Measurements from ENCODE around the gene GPSM1. TPM values are rescaled to one million over a fixed set of nuclear protein-coding genes. Genes with fewer than 3 reads are reported as not detected.
"Not testable (repeated sequence)": the region's sequence is repeated elsewhere in the genome, so short reads cannot be mapped to it uniquely, and the experiment has no call there.

Gene GPSM1
- total RNA-seq, 1 donor from 2014 or later = 59.4 TPM

DNA sequence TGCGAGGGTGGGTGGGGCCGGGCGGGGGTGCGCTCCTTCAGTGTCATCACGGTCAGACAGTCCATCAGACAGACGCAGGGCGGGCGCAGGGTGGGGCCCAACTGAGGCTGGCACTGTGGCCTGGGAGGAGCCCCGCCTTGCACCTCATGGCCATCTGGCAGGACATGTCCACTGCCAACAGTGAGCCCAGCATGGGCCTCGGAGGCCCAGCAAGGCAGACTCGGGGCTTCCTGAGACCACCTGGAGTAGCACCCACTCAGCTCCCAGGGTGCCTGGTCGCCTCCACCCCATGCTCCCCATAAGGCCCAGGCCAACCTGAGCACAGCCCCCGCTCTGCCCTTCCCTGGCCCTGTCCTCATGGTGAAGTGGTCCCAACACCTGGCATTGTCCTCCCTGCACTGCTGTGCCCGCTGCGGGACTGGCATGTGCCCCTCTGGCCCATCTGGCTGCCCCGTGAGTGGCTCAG is 8.5 kb upstream of the GPSM1 start:
- no peak for FAIRE-seq
- H3K4me2 ChIP-seq (ENCODE audit: low read length) = no peak overlapping the region
- H2AFZ ChIP-seq (ENCODE audit: low read depth, low read length) = no peak overlapping the region
- H3K27ac Mint-ChIP-seq (ENCODE audit: unreplicated experiment) = no peak overlapping the region
- H3K9me3 ChIP-seq (ENCODE audit: insufficient read depth, low read depth, low read length) = peaks cover 17% of the 10 kb centered on the region
- H3K4me1 ChIP-seq (ENCODE audit: insufficient read depth, low read length) = no peaks in the 10 kb centered on the region
- no peak overlapping the region for H3K4me3 Mint-ChIP-seq (ENCODE audit: unreplicated experiment)
- no peak overlapping the region for H3K27ac ChIP-seq (ENCODE audit: low read depth, low read length)
- peaks cover 8% of the 10 kb centered on the region for H3K27me3 Mint-ChIP-seq (ENCODE audit: low read depth, unreplicated experiment)
- peaks cover 28% of the 10 kb centered on the region for H3K9me3 Mint-ChIP-seq (ENCODE audit: unreplicated experiment)
- TF ChIP-seq EZH2 (IDR thresholded peaks at IDR 0.05; ENCODE audit: insufficient read depth, low read length) = no peak
- H3K79me2 ChIP-seq (ENCODE audit: insufficient read depth, low read length) = no peaks in the 10 kb centered on the region
- H3K36me3 Mint-ChIP-seq (ENCODE audit: low read depth, unreplicated experiment) = peaks cover 7% of the 10 kb centered on the region
- no peak for DNase-seq (ENCODE audit: low read depth)
- H3K4me1 Mint-ChIP-seq (ENCODE audit: low read depth, unreplicated experiment) = no peaks in the 10 kb centered on the region
- H3K27me3 ChIP-seq (ENCODE audit: insufficient read depth, low read length) = no peaks in the 10 kb centered on the region
- H3K4me3 ChIP-seq (ENCODE audit: insufficient read depth, low read depth, low read length) = no peak overlapping the region
- H3K36me3 ChIP-seq (ENCODE audit: insufficient read depth, low read length) = no peaks in the 10 kb centered on the region
- H3K9ac ChIP-seq (ENCODE audit: low read length) = no peak overlapping the region
- H4K20me1 ChIP-seq (ENCODE audit: insufficient read depth, low read length) = no peaks in the 10 kb centered on the region

DNA sequence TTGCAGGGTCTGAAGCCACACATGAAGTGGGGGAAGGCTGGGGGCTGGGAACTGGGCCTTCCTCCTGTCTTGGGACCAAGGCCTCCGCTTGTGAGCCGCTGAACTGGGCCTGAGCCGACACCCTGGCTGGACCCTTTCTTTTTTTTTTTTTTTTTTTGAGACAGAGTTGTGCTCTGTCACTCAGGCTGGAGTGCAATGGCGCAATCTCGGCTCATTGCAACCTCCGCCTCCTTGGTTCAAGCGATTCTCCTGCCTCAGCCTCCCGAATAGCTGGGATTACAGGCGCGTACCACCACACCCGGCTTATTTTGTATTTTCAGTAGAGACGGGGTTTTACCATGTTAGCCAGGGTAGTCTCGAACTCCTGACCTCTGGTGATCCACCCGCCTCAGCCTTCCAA is 8.1 kb upstream of the GPSM1 start:
- H3K27me3 ChIP-seq (ENCODE audit: insufficient read depth, low read length); H3K27ac ChIP-seq (ENCODE audit: low read depth, low read length); H3K4me3 Mint-ChIP-seq (ENCODE audit: unreplicated experiment); H3K36me3 ChIP-seq (ENCODE audit: insufficient read depth, low read length); H3K9ac ChIP-seq (ENCODE audit: low read length); H4K20me1 ChIP-seq (ENCODE audit: insufficient read depth, low read length); H3K4me2 ChIP-seq (ENCODE audit: low read length); H3K36me3 Mint-ChIP-seq (ENCODE audit: low read depth, unreplicated experiment); H3K4me1 ChIP-seq (ENCODE audit: insufficient read depth, low read length); H3K4me1 Mint-ChIP-seq (ENCODE audit: low read depth, unreplicated experiment); H3K79me2 ChIP-seq (ENCODE audit: insufficient read depth, low read length); H2AFZ ChIP-seq (ENCODE audit: low read depth, low read length); H3K27me3 Mint-ChIP-seq (ENCODE audit: low read depth, unreplicated experiment); H3K27ac Mint-ChIP-seq (ENCODE audit: unreplicated experiment); DNase-seq (ENCODE audit: low read depth); FAIRE-seq; H3K4me3 ChIP-seq (ENCODE audit: insufficient read depth, low read depth, low read length): not testable (repeated sequence)
- H3K9me3 Mint-ChIP-seq (ENCODE audit: unreplicated experiment) = peaks cover 28% of the 10 kb centered on the region
- H3K9me3 ChIP-seq (ENCODE audit: insufficient read depth, low read depth, low read length) = peaks cover 17% of the 10 kb centered on the region

DNA sequence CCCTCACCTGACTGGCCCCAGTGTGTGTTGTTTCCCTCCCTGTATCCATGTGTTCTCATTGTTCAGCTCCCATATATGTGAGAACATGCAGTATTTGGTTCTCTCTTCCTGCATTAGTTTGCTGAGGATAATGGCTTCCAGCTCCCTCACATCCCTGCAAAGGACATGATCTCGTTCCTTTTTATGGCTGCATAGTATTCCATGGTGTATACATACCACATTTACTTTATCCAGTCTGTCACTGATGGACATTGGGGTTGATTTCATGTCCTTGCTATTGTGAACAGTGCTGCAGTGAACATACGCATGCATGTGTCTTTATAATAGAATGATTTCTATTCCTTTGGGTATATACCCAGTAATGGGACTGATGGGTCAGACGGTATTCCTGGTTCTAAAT is 7.4 kb upstream of the GPSM1 start:
- H3K27me3 ChIP-seq (ENCODE audit: insufficient read depth, low read length); H3K4me3 ChIP-seq (ENCODE audit: insufficient read depth, low read depth, low read length); H3K27ac Mint-ChIP-seq (ENCODE audit: unreplicated experiment); H3K9ac ChIP-seq (ENCODE audit: low read length); H2AFZ ChIP-seq (ENCODE audit: low read depth, low read length); H3K4me1 ChIP-seq (ENCODE audit: insufficient read depth, low read length); DNase-seq (ENCODE audit: low read depth); FAIRE-seq; H4K20me1 ChIP-seq (ENCODE audit: insufficient read depth, low read length); H3K4me3 Mint-ChIP-seq (ENCODE audit: unreplicated experiment); H3K27me3 Mint-ChIP-seq (ENCODE audit: low read depth, unreplicated experiment); H3K4me2 ChIP-seq (ENCODE audit: low read length); H3K27ac ChIP-seq (ENCODE audit: low read depth, low read length); H3K79me2 ChIP-seq (ENCODE audit: insufficient read depth, low read length); H3K4me1 Mint-ChIP-seq (ENCODE audit: low read depth, unreplicated experiment); H3K36me3 Mint-ChIP-seq (ENCODE audit: low read depth, unreplicated experiment); H3K36me3 ChIP-seq (ENCODE audit: insufficient read depth, low read length): not testable (repeated sequence)
- H3K9me3 ChIP-seq (ENCODE audit: insufficient read depth, low read depth, low read length) = peaks cover 12% of the 10 kb centered on the region
- H3K9me3 Mint-ChIP-seq (ENCODE audit: unreplicated experiment) = peaks cover 24% of the 10 kb centered on the region

DNA sequence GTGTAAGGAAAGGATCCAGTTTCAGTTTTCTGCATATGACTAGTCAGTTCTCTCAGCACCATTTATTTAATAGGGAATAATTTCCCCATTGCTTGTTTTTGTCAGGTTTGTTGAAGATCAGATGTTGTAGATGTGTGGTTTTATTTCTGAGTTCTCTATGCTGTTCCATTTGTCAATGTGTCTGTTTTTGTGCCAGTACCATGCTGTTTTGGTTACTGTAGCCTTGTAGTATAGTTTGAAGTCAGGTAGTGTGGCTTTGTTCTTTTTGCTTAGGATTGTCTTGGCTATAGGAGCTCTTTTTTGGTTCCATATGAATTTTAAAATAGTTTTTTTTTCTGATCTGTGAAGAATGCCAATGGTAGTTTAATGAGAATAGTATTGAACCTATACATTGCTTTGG is 6.4 kb upstream of the GPSM1 start:
- not testable (repeated sequence) for H3K27me3 Mint-ChIP-seq (ENCODE audit: low read depth, unreplicated experiment); H3K36me3 Mint-ChIP-seq (ENCODE audit: low read depth, unreplicated experiment); FAIRE-seq; H3K9ac ChIP-seq (ENCODE audit: low read length); H3K4me3 ChIP-seq (ENCODE audit: insufficient read depth, low read depth, low read length); H3K4me1 Mint-ChIP-seq (ENCODE audit: low read depth, unreplicated experiment); H3K27ac Mint-ChIP-seq (ENCODE audit: unreplicated experiment); H4K20me1 ChIP-seq (ENCODE audit: insufficient read depth, low read length); H3K4me1 ChIP-seq (ENCODE audit: insufficient read depth, low read length); H3K27me3 ChIP-seq (ENCODE audit: insufficient read depth, low read length); DNase-seq (ENCODE audit: low read depth); H3K27ac ChIP-seq (ENCODE audit: low read depth, low read length); H3K4me2 ChIP-seq (ENCODE audit: low read length); H2AFZ ChIP-seq (ENCODE audit: low read depth, low read length); H3K36me3 ChIP-seq (ENCODE audit: insufficient read depth, low read length); H3K9me3 ChIP-seq (ENCODE audit: insufficient read depth, low read depth, low read length); H3K79me2 ChIP-seq (ENCODE audit: insufficient read depth, low read length); H3K4me3 Mint-ChIP-seq (ENCODE audit: unreplicated experiment)
- peaks cover 18% of the 10 kb centered on the region for H3K9me3 Mint-ChIP-seq (ENCODE audit: unreplicated experiment)
